Upper lobe of left lung (tissue), 6 donors: Measurements from ENCODE around the gene CABLES2. TPM values are rescaled to one million over a fixed set of nuclear protein-coding genes. Genes with fewer than 3 reads are reported as not detected.

Experiments used
- ATAC-seq, 2 donors: fragments of 200-7000 bp; cut with Tn5 transposase; one replicate each; pipeline ENCODE4 v1.9.1; 2022; ENCODE audit warnings: mild to moderate bottlenecking in 2 of 2, moderate library complexity in 2 of 2; ENCODE audit not compliant: low FRiP score in 2 of 2
- DNase-seq, 2 donors: peaks; one replicate each; pipeline ENCODE4 v3.0.0-alpha.2; 2019 to 2020
- H3K27ac ChIP-seq, 4 donors: fragments of 200-600 bp; sonication (generic); one replicate each; pipeline ENCODE4 v1.5.1; 2016 to 2019
- H3K27me3 ChIP-seq, 4 donors: fragments of 200-600 bp; sonication (generic); one replicate each; pipeline ENCODE4 v1.5.1; 2017 to 2019
- H3K36me3 ChIP-seq, 4 donors: fragments of 200-600 bp; sonication (generic); one replicate each; pipeline ENCODE4 v1.5.1; 2016 to 2019
- H3K4me1 ChIP-seq, 4 donors: fragments of 200-600 bp; sonication (generic); one replicate each; pipeline ENCODE4 v1.5.1; 2018 to 2019
- H3K4me3 ChIP-seq, 4 donors: fragments of 200-600 bp; sonication (generic); one replicate each; pipeline ENCODE4 v1.5.1; 2017 to 2019; ENCODE audit warnings: mild to moderate bottlenecking in 2 of 4, moderate library complexity in 1 of 4
- H3K9me3 ChIP-seq, 4 donors: fragments of 200-600 bp; sonication (generic); one replicate each; pipeline ENCODE4 v1.5.1; 2018 to 2019
- EP300 ChIP-seq, 4 donors: sonication (generic); formaldehyde crosslinking; IDR thresholded peaks; one replicate each; pipeline ENCODE4 v1.5.1; 2017; ENCODE audit warnings: antibody characterized with exemption in 4 of 4, control low read depth in 2 of 4
- POLR2A ChIP-seq, 4 donors: fragments of 450-650 bp; IDR thresholded peaks; one replicate each; pipeline ENCODE4 v1.5.1; 2016 to 2017; ENCODE audit warnings: antibody characterized with exemption in 4 of 4, mild to moderate bottlenecking in 2 of 4
- POLR2AphosphoS5 ChIP-seq, 2 donors: sonication (generic); formaldehyde crosslinking; IDR thresholded peaks; one replicate each; pipeline ENCODE4 v1.5.1; 2017; ENCODE audit warnings: antibody characterized with exemption in 2 of 2
- WGBS, 2 donors: methylation state at CpG; one replicate each; pipeline ENCODE4 v1.1.5; 2017 to 2018; 5-methylcytosine and 5-hydroxymethylcytosine counted together
- total RNA-seq, 6 donors: library from RNA; depleted of rRNA in 4 of 6; stranded (reverse); fragments of >200 nt in 4 of 6; gene quantifications; one replicate each; pipeline versions ENCODE4 v1.1.0 to v1.2.1, GENCODE V29; 2016 to 2021
- TF ChIP-seq, protein P1 (sequence below), 6 experiments: fragments of 450-650 bp in 4 of 6; fragments of 200-600 bp in 2 of 6; sonication (generic) in 2 of 6; IDR thresholded peaks; one replicate each; pipeline ENCODE4 v1.5.1; 2016 to 2019; ENCODE audit warnings: antibody characterized with exemption in 6 of 6
- donor health status: DM: no; HTN: no; CAD: no; lungs with moderate emphysema.
- donor health status: DM: no; HTN: yes; CAD: no; lungs with severe emphysema.

CABLES2 gene
- total RNA-seq, 6 donors from 2014 or later = 2.2 to 5.2 (median 4.0) TPM

DNA sequence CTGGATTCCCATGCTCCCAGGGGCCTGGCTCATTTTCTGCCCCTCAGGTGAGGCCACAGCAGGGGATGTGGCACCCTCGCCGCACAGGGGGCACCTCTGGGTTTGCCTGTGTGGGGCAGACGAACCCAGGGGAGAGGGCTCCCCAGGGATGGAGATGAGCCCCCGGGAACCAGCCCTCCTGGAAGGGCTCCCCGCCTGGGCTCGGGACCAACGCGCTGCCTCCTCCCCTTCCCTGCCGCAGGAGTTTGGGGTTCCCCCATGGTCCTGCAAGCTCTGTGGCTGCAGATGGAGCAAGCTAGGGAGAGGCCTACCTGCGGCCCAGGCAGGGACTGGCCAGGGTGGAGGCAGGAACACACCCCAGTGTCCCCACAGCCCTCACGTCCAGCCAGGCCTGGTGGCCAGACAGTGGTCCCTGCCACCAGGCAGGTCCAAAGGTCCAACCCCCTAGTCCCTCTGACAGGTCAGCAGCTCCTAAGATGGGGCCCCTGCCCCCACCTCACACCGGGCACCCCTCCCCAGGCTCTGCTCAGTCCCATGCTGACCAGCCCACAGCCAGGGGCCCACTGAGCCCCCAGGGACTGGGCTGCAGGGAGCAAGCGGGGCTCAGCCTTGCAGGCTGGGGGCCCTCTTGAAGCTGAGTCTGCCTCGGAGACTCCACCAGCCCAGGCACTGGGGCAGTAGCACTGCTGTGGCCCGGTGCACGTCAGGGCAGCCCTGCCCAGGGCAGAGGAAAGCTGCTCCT is 53.6 kb downstream of the CABLES2 start:
- peaks cover 4 to 56% (median 25%) of the 10 kb centered on the region in 4 donors for H3K36me3 ChIP-seq
- H3K27ac ChIP-seq = peak overlapping the region; percentile 62 to 98 (median 94)
- peaks cover 43 to 67% (median 60%) of the 10 kb centered on the region in 4 donors for H3K4me1 ChIP-seq
- 80 to 86% methylated on average over 4 to 9 of the region's 16 CpGs for WGBS, 2 donors
- ATAC-seq = no peak
- H3K4me3 ChIP-seq = no peak overlapping the region
- DNase-seq = peak in 1 of 2 donors; percentile 76
- TF ChIP-seq POLR2A (IDR thresholded peaks at IDR 0.05) = no peak
- TF ChIP-seq EP300 (IDR thresholded peaks at IDR 0.05) = no peak
- TF ChIP-seq, protein P1, sequence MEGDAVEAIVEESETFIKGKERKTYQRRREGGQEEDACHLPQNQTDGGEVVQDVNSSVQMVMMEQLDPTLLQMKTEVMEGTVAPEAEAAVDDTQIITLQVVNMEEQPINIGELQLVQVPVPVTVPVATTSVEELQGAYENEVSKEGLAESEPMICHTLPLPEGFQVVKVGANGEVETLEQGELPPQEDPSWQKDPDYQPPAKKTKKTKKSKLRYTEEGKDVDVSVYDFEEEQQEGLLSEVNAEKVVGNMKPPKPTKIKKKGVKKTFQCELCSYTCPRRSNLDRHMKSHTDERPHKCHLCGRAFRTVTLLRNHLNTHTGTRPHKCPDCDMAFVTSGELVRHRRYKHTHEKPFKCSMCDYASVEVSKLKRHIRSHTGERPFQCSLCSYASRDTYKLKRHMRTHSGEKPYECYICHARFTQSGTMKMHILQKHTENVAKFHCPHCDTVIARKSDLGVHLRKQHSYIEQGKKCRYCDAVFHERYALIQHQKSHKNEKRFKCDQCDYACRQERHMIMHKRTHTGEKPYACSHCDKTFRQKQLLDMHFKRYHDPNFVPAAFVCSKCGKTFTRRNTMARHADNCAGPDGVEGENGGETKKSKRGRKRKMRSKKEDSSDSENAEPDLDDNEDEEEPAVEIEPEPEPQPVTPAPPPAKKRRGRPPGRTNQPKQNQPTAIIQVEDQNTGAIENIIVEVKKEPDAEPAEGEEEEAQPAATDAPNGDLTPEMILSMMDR (IDR thresholded peaks at IDR 0.05) = no peak
- no peak for TF ChIP-seq POLR2AphosphoS5 (IDR thresholded peaks at IDR 0.05)
- H3K9me3 ChIP-seq = no peaks in the 10 kb centered on the region
- no peaks in the 10 kb centered on the region for H3K27me3 ChIP-seq

GRCh38 chr20:62352402-62353288 is 54.4 kb downstream of the CABLES2 start:
- peak overlapping the region; percentile 62 to 98 (median 94) for H3K27ac ChIP-seq
- H3K9me3 ChIP-seq = no peaks in the 10 kb centered on the region
- H3K36me3 ChIP-seq = peaks cover 4 to 63% (median 27%) of the 10 kb centered on the region in 4 donors
- no peak overlapping the region for H3K4me3 ChIP-seq
- TF ChIP-seq EP300 (IDR thresholded peaks at IDR 0.05) = no peak
- no peak for TF ChIP-seq POLR2A (IDR thresholded peaks at IDR 0.05)
- TF ChIP-seq POLR2AphosphoS5 (IDR thresholded peaks at IDR 0.05) = no peak
- TF ChIP-seq, protein P1 (IDR thresholded peaks at IDR 0.05) = peak in 3 of 6 experiments; percentile 7 to 30 (median 16)
- WGBS, 2 donors = 75 to 78% methylated on average over 31 to 41 of the region's 43 CpGs
- H3K27me3 ChIP-seq = no peaks in the 10 kb centered on the region
- H3K4me1 ChIP-seq = peaks cover 34 to 59% (median 52%) of the 10 kb centered on the region in 4 donors
- ATAC-seq (no peak), DNase-seq (peak in 1 of 2 donors; percentile 88)

- Histone ChIP-seq H3K36me3 (peaks cover 4 to 72% (median 32%) of the 10 kb centered on the region in 4 donors), H3K4me3 (no peak overlapping the region), H3K9me3 (no peaks in the 10 kb centered on the region), H3K27ac (peak overlapping the region; percentile 62 to 98 (median 86)), H3K27me3 (no peaks in the 10 kb centered on the region), H3K4me1 (peaks cover 25 to 50% (median 43%) of the 10 kb centered on the region in 4 donors)
- TF ChIP-seq POLR2AphosphoS5 (IDR thresholded peaks at IDR 0.05) (no peak), POLR2A (IDR thresholded peaks at IDR 0.05) (no peak), EP300 (IDR thresholded peaks at IDR 0.05) (no peak)
- TF ChIP-seq, protein P1 (IDR thresholded peaks at IDR 0.05) = no peak
- DNase-seq (peak in 1 of 2 donors; percentile 82), ATAC-seq (no peak)
- WGBS, 2 donors = 87 to 93% methylated on average over 28 to 49 of the region's 60 CpGs
Observed at GRCh38 chr20:62351469-62352401, 55.4 kb downstream of the CABLES2 start.
